ENCODE results near the gene AMN.
"Not testable (repeated sequence)": the region's sequence is repeated elsewhere in the genome, so short reads cannot be mapped to it uniquely, and the experiment has no call there.

The AMN gene

GRCh38 chr14:102914474-102915291, 7.8 kb upstream of the AMN start:
- ATAC-seq: no peak

DNA sequence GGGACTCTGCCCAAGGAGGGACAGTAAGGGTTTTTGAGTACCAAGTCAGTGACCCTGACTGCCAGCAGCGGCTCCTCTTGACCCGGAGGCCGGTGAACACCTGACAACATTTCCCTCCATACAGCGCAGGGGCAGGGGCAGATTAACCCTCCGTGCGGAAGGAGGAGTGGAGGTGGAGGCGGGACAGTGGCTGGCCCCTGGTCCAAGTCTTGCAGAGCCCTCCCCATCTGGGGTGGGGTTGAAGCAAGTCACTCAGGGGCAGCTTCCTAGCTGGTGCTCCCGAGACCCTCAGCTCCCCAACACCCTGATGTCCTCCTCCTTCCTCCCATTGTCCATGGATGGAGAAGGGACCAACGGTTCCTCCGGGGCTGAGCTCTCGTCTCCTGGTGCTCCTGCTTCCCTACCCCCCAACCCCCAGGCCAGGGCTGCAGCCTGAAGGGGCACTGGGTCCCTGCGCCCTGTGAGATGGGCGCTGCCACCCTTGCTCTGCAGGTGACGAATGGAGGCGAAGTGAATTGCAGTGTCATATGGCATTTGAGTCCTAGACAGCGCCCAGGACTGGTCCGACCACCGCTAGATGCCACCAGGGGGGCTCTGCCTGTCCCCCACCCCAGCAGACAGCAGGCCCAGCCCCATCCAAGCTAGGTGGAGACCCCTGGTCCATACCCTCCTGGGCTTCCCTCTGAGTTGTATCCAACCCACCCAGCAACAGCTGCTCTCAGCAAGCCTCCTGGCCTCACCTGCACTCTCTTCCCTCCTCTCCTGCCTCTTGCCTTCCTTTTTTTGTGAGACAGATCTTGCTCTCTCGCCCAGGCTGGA, 7.0 kb upstream of the AMN start:
- ATAC-seq: no peak

- no peak for ATAC-seq
These were observed 6.0 kb upstream of the AMN start for GRCh38 chr14:102916347-102917055.

DNA sequence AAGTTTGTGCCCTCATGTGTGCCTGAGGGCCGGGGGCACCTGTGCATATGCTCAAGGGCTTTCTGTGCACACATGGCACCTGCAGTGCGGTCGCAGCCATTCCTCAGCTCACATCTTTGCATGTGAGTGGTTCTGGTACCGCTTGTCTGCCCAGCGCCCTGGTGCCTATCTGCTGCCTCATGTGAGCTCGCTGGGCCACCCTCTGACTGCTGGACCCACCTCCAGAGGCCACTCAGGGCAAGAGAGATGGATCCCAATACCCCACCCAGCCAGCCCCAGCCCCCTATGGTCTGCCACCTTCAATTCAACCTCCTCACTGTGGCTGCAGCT, 5.4 kb upstream of the AMN start:
- peak in 1 of 2 donors; percentile 3 for ATAC-seq

DNA sequence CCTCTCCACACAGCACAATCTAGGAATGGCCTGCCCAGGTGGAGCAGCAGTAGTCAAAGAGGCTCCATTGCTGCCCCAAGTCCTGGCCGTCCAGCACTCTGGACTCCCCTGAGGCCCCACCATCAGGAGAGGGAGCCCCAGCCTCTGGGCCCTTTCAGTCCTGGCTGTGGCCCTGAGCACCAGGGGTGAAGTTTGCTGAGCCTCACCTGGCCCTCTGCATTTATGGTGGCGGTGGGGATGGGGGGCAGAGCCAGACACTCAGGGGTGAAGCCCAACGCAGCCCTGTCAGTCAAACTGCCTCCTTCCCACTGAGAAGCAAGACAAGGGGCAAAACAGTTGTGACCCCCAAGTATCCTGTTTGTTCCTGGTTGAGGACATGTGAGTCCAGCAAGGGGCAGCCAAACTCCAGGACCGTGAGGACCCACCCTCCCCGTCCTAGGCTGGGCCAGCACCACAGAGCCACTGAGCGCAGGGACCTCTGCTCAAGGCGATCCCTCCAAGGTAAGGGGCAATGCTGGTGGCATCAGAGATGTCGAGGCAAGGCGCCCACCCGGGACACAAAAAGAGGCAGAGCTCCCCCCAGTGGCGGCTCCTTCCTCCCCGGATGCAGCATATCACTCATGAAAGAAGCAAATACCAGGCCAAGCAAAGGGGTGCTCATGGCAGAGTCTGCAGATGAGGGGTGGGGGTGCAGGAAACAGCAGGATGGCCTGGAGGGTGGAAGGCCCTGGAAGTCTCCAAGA, 4.8 kb upstream of the AMN start:
- ATAC-seq: peak; percentile 21 to 33

GRCh38 chr14:102918438-102918837, 4.0 kb upstream of the AMN start:
- no peak for ATAC-seq

GRCh38 chr14:102920273-102920997, 2.0 kb upstream of the AMN start:
- no peak for ATAC-seq

DNA sequence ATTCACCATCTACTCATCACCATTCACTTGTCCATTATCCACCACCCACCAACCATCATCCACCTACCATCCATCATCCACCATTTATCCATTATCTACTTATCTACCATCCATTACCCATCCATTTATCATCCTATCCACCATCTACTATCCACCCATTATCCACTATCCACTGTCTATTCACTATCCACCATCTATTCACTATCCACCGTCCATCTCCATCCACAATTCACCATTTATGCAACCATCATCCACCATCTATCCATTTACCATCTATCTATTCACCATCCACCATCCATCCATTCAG, 1.5 kb upstream of the AMN start:
- no peak for ATAC-seq

GRCh38 chr14:102923201-102923924, 900 bp downstream of the AMN start:
- no peak for ATAC-seq

DNA sequence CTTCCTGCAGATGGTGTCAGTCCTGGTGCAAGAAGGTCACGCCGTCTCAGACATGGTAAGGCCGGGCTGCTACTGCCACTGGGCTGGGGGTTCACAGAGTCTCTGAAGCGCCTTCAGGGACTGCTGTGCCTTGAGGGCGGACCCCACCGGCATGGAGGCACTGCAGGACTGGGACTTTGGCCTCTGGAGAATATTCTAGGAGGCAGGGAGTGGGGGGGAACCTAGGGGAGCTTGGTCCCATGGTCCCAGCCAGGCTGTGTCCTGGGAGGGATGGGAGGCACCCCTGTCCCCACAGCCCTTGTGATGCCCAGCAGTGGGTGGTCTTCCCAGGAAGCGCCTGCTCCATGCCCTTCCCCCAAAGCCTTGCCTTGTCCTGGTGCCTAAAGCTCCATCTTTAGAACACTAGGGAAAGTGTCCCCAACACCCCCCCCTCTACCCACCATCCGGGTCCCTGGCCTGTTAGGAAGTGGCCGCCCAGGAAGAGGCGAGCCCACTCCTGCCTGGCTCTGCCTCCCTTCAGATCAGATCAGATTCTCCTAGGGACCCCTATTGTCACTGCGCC, 1.5 kb downstream of the AMN start:
- ATAC-seq: no peak

GRCh38 chr14:102924632-102925588, 2.4 kb downstream of the AMN start:
- ATAC-seq: no peak

DNA sequence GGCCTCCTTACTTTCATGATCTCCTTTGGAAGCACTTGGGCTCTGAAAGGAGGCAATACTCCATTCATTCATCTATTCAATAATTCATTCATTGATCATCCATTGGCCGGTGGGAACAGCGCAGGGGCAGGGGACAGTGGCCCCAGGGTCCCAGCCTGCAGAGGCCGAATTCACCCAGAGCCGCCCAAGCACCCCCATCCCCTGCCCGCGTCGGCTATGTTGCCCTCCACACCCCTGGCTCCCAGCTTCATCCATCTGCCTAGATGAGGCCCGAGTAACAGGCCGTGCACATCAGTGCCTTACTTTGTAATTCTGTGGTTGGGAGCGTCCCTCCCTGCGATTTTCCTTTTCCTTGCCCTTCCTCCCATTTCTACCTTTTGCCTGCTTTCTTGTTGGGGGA, 3.2 kb downstream of the AMN start:
- no peak for ATAC-seq

DNA sequence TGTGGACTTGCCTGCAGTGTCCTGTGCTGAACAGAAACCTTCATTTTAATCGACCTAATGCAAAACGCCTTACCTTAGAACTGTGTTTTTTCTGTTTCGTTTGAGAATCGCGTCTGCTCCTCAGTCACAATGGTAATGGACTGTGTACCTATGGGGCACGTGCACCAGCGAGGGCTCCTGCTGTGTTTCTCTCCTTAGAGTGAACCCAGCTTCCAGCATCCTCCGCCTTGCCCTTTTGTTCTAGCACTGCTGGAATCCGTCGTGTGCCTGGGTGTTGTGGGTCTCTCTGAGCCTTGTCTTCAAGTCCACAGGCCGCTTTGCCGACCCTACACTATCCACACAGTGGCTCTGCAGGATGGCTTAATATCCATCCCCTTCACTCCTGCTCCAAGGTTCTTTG, 3.6 kb downstream of the AMN start:
- no peak for ATAC-seq

- not testable (repeated sequence) for ATAC-seq
These were observed 4.4 kb downstream of the AMN start for GRCh38 chr14:102926840-102927239.

GRCh38 chr14:102927346-102927877, 4.9 kb downstream of the AMN start:
- no peak for ATAC-seq

GRCh38 chr14:102927878-102928411, 5.5 kb downstream of the AMN start:
- peak; percentile 7 for ATAC-seq

DNA sequence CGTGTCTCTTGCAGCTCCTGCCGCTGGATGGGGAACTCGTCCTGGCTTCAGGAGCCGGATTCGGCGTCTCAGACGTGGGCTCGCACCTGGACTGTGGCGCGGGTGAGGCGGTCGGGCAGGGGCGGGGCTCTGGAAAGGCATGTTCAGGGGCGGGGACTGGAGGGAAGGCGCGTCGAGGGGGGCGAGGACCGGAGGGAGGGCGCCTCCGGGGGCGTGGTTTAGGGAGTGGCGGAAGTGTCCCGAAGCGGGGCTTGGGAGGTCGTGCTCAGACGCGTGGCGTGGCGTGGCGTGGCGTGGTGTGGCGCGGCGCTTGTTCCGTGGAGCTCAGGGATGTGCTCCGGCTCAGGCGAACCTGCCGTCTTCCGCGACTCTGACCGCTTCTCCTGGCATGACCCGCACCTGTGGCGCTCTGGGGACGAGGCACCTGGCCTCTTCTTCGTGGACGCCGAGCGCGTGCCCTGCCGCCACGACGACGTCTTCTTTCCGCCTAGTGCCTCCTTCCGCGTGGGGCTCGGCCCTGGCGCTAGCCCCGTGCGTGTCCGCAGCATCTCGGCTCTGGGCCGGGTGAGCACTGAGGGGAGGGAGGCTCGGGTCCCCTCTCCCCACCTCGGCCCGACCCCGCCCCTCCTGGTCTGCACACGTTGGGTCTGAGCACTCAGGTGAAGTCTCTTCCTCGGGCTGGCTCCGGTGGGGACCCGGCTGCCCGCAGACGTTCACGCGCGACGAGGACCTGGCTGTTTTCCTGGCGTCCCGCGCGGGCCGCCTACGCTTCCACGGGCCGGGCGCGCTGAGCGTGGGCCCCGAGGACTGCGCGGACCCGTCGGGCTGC, 6.2 kb downstream of the AMN start:
- ATAC-seq: peak; percentile 63 to 75
